ENCODE results near the gene ZNF407.

The ZNF407 gene

DNA sequence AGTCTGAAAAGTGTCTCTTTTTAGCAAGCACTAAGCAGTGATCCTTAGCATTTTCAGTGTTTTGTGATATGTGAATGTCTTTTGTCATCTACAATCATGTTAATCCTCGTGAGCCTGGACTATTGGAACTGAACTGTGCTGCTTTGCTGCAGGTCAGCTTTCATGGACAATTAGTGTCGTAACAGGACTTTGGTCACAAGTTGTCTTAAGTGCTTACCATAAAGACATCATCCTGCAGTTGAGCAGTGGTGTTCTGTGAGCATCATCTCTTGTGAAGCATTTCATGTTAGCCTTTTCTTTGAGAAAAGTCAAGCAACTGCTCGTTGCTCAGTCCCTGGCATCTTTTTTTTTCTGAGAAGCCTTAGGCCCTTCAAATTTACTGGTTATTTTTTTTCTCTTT, 135.9 kb downstream of the ZNF407 start:
- TF ChIP-seq EGR1 (IDR thresholded peaks at IDR 0.05) (no peak), TAF1 (IDR thresholded peaks at IDR 0.05; ENCODE audit: low read depth) (no peak), CEBPB (IDR thresholded peaks at IDR 0.05) (no peak), EP300 (IDR thresholded peaks at IDR 0.05; ENCODE audit: borderline replicate concordance) (no peak), CREB1 (IDR thresholded peaks at IDR 0.05; ENCODE audit: low read depth) (no peak), FOXM1 (IDR thresholded peaks at IDR 0.05; ENCODE audit: borderline replicate concordance, low read depth) (no peak), TEAD4 (IDR thresholded peaks at IDR 0.05) (no peak)
- TF ChIP-seq, protein P1, sequence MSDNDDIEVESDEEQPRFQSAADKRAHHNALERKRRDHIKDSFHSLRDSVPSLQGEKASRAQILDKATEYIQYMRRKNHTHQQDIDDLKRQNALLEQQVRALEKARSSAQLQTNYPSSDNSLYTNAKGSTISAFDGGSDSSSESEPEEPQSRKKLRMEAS (IDR thresholded peaks at IDR 0.05), result no peak
- TF ChIP-seq, protein P2, sequence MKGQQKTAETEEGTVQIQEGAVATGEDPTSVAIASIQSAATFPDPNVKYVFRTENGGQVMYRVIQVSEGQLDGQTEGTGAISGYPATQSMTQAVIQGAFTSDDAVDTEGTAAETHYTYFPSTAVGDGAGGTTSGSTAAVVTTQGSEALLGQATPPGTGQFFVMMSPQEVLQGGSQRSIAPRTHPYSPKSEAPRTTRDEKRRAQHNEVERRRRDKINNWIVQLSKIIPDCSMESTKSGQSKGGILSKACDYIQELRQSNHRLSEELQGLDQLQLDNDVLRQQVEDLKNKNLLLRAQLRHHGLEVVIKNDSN (IDR thresholded peaks at IDR 0.05), result no peak
- TF ChIP-seq, protein P3, sequence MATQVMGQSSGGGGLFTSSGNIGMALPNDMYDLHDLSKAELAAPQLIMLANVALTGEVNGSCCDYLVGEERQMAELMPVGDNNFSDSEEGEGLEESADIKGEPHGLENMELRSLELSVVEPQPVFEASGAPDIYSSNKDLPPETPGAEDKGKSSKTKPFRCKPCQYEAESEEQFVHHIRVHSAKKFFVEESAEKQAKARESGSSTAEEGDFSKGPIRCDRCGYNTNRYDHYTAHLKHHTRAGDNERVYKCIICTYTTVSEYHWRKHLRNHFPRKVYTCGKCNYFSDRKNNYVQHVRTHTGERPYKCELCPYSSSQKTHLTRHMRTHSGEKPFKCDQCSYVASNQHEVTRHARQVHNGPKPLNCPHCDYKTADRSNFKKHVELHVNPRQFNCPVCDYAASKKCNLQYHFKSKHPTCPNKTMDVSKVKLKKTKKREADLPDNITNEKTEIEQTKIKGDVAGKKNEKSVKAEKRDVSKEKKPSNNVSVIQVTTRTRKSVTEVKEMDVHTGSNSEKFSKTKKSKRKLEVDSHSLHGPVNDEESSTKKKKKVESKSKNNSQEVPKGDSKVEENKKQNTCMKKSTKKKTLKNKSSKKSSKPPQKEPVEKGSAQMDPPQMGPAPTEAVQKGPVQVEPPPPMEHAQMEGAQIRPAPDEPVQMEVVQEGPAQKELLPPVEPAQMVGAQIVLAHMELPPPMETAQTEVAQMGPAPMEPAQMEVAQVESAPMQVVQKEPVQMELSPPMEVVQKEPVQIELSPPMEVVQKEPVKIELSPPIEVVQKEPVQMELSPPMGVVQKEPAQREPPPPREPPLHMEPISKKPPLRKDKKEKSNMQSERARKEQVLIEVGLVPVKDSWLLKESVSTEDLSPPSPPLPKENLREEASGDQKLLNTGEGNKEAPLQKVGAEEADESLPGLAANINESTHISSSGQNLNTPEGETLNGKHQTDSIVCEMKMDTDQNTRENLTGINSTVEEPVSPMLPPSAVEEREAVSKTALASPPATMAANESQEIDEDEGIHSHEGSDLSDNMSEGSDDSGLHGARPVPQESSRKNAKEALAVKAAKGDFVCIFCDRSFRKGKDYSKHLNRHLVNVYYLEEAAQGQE (IDR thresholded peaks at IDR 0.05; ENCODE audit: low read depth), result no peak

DNA sequence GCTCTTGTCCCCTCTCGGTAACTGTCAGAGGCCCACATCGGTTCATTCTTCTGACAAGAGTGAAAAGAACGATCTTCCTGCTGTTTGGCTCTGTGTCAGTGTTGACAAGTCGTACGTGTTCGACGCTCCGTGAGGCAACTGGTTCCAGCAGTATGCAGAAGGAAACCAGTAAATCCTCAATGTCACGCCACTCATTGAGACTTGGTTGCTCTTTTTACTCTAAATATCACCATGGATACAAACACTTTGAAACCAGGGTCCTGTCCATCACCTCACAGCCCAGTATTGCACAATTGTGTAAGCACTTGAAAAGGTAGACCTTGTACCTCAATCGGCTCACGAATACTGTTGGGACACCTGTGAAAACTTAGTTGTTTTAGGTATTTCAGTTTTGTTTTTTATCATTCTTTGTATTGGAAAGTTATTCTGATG, 136.4 kb downstream of the ZNF407 start:
- TF ChIP-seq YY1 (IDR thresholded peaks at IDR 0.05; ENCODE audit: low read depth), result no peak
- no peak for TF ChIP-seq TEAD4 (IDR thresholded peaks at IDR 0.05)
- no peak for TF ChIP-seq TCF12 (IDR thresholded peaks at IDR 0.05; ENCODE audit: low read depth)
- no peak for TF ChIP-seq EGR1 (IDR thresholded peaks at IDR 0.05)
- TF ChIP-seq, protein P3 (IDR thresholded peaks at IDR 0.05; ENCODE audit: low read depth), result no peak
- no peak for TF ChIP-seq CREB1 (IDR thresholded peaks at IDR 0.05; ENCODE audit: low read depth)
- TF ChIP-seq RAD21 (IDR thresholded peaks at IDR 0.05; ENCODE audit: low read depth), result no peak
- TF ChIP-seq ZBTB7A (IDR thresholded peaks at IDR 0.05; ENCODE audit: low read depth), result no peak
- TF ChIP-seq, protein P1 (IDR thresholded peaks at IDR 0.05), result no peak

DNA sequence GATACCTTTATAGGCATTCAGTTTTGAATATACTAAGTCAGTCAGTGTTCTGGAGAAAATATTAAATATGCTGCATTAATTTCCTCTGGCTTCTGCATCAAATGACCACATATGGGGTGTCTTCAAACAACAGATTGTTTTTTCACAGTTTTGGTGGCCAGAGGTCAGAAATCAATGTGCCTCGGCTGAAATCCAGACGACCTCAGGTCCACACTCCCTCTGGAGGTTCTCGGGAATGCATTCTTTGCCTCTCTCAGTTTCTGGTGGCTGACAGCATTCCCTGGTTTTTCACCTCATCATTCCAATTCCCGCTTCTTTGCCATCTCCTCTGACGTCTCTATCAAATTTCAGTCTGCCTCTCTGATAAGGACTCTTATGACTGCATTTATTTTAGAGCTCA, 142.3 kb downstream of the ZNF407 start:
- no peak for TF ChIP-seq CREB1 (IDR thresholded peaks at IDR 0.05; ENCODE audit: low read depth)
- no peak for TF ChIP-seq ZBTB7A (IDR thresholded peaks at IDR 0.05; ENCODE audit: low read depth)
- no peak for TF ChIP-seq CEBPB (IDR thresholded peaks at IDR 0.05)
- TF ChIP-seq, protein P3 (IDR thresholded peaks at IDR 0.05; ENCODE audit: low read depth), result no peak
- no peak for TF ChIP-seq FOXM1 (IDR thresholded peaks at IDR 0.05; ENCODE audit: borderline replicate concordance, low read depth)
- TF ChIP-seq RAD21 (IDR thresholded peaks at IDR 0.05; ENCODE audit: low read depth), result no peak
- TF ChIP-seq, protein P2 (IDR thresholded peaks at IDR 0.05), result no peak
- TF ChIP-seq TAF1 (IDR thresholded peaks at IDR 0.05; ENCODE audit: low read depth), result no peak
- TF ChIP-seq, protein P1 (IDR thresholded peaks at IDR 0.05), result no peak

DNA sequence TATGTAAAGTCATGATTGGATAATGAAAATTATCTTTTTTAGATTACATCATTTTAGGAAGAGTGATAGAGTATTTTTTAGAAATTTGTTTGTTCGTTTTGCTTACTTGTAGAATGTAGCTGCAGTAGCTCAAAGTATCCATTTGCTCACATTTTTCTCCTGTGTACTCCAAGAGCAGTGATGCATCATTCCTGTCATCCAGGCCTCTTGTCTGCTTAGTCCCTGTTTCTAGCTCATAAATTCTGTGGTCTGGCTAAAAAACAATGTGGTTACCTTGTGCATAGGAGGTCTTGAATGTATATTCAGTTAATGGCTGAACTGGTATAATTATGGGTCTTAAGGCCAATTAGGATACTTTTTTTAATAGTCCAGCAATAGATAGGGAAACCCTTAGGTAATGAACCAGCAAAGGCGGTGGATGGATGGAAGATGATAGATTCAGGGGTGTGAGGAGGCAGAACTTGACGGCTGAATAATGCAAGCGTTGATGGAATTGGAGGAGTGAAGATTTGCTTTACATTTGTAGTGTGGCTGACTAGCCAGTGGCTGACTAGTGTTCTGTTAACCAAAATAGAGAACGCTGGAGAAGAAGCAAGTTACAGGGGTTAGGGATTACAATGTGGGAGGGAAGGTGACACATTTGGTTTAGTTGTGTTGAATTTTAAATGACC, 145.0 kb downstream of the ZNF407 start:
- TF ChIP-seq TEAD4 (IDR thresholded peaks at IDR 0.05) (no peak), ZBTB7A (IDR thresholded peaks at IDR 0.05; ENCODE audit: low read depth) (no peak), EGR1 (IDR thresholded peaks at IDR 0.05) (no peak), TAF1 (IDR thresholded peaks at IDR 0.05; ENCODE audit: low read depth) (no peak), RAD21 (IDR thresholded peaks at IDR 0.05; ENCODE audit: low read depth) (no peak), EP300 (IDR thresholded peaks at IDR 0.05; ENCODE audit: borderline replicate concordance) (no peak), FOXM1 (IDR thresholded peaks at IDR 0.05; ENCODE audit: borderline replicate concordance, low read depth) (no peak), TCF12 (IDR thresholded peaks at IDR 0.05; ENCODE audit: low read depth) (no peak), YY1 (IDR thresholded peaks at IDR 0.05; ENCODE audit: low read depth) (no peak), CEBPB (IDR thresholded peaks at IDR 0.05) (no peak), CREB1 (IDR thresholded peaks at IDR 0.05; ENCODE audit: low read depth) (no peak), NFIC (IDR thresholded peaks at IDR 0.05) (no peak)
- TF ChIP-seq, protein P3 (IDR thresholded peaks at IDR 0.05; ENCODE audit: low read depth), result no peak
- TF ChIP-seq, protein P1 (IDR thresholded peaks at IDR 0.05), result no peak
- TF ChIP-seq, protein P2 (IDR thresholded peaks at IDR 0.05), result no peak

Data from Ishikawa (cell line).